ENCODE measurements around the gene CFAP77.

GRCh38 chr9:132447902-132448301 is 37.9 kb downstream of the CFAP77 start:
- TF ChIP-seq PATZ1 (CRISPR knock-in tag; IDR thresholded peaks at IDR 0.05; ENCODE audit: borderline replicate concordance) (no peak), BACH2 (CRISPR knock-in tag; IDR thresholded peaks at IDR 0.05; ENCODE audit: borderline replicate concordance) (no peak), TCF4 (CRISPR knock-in tag; IDR thresholded peaks at IDR 0.05; ENCODE audit: borderline replicate concordance) (no peak), ZNF70 (CRISPR knock-in tag; IDR thresholded peaks at IDR 0.05) (no peak), ESRRG (CRISPR knock-in tag; IDR thresholded peaks at IDR 0.05) (no peak), ARNTL (CRISPR knock-in tag; IDR thresholded peaks at IDR 0.05; ENCODE audit: borderline replicate concordance, low read depth) (no peak), ZFP3 (CRISPR knock-in tag; IDR thresholded peaks at IDR 0.05) (no peak), GLIS3 (CRISPR knock-in tag; IDR thresholded peaks at IDR 0.05) (no peak), OSR1 (CRISPR knock-in tag; IDR thresholded peaks at IDR 0.05) (no peak), RARB (CRISPR knock-in tag; IDR thresholded peaks at IDR 0.05) (no peak)

All from SK-N-SH treated with all-trans-retinoic acid at 6 μM for 48 hours (cell line).